ENCODE data around the gene PPOX. TPM values are rescaled to one million over a fixed set of nuclear protein-coding genes. Genes with fewer than 3 reads are reported as not detected.

Gene PPOX
- total RNA-seq, 1 donor from 2014 or later = 48.3 TPM

GRCh38 chr1:161172776-161173376 is 6.7 kb downstream of the PPOX start:
- Mint-ChIP-seq H3K4me3 (peak overlapping the region; percentile 72), H3K27ac (ENCODE audit: unreplicated experiment) (peak overlapping the region; percentile 12), H3K27me3 (ENCODE audit: low read depth) (no peaks in the 10 kb centered on the region), H3K9me3 (no peaks in the 10 kb centered on the region), H3K36me3 (ENCODE audit: low read depth) (peaks cover 3% of the 10 kb centered on the region), H3K4me1 (peaks cover 29% of the 10 kb centered on the region)
- TF ChIP-seq, protein P1, sequence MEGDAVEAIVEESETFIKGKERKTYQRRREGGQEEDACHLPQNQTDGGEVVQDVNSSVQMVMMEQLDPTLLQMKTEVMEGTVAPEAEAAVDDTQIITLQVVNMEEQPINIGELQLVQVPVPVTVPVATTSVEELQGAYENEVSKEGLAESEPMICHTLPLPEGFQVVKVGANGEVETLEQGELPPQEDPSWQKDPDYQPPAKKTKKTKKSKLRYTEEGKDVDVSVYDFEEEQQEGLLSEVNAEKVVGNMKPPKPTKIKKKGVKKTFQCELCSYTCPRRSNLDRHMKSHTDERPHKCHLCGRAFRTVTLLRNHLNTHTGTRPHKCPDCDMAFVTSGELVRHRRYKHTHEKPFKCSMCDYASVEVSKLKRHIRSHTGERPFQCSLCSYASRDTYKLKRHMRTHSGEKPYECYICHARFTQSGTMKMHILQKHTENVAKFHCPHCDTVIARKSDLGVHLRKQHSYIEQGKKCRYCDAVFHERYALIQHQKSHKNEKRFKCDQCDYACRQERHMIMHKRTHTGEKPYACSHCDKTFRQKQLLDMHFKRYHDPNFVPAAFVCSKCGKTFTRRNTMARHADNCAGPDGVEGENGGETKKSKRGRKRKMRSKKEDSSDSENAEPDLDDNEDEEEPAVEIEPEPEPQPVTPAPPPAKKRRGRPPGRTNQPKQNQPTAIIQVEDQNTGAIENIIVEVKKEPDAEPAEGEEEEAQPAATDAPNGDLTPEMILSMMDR (conservative IDR thresholded peaks at IDR 0.05) = no peak
- no peak for DNase-seq (ENCODE audit: low read depth, low spot score)

DNA sequence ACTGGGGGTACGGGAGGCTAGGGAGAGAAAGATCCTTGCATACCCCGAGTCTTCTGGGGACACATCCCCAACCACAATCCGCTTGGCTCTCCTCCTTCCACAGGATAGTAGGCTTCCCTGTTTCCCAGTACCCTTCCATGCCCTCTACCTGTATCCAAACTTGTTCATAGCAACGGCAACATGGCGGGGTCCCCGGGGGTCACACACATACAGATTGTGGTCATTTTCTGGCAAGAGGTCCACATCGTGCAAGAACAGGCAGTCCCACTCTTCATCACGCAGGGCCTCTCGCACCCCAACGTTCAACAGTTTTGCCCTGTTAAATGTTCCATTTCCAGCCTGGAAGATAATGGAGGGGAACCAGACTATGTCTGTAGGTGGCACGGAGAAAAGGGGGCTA is 7.5 kb downstream of the PPOX start:
- H3K36me3 Mint-ChIP-seq (ENCODE audit: low read depth) = peaks cover 3% of the 10 kb centered on the region
- DNase-seq (ENCODE audit: low read depth, low spot score) = no peak
- H3K27ac Mint-ChIP-seq (ENCODE audit: unreplicated experiment) = no peak overlapping the region
- H3K27me3 Mint-ChIP-seq (ENCODE audit: low read depth) = no peaks in the 10 kb centered on the region
- TF ChIP-seq, protein P1 (conservative IDR thresholded peaks at IDR 0.05) = no peak
- peaks cover 30% of the 10 kb centered on the region for H3K4me1 Mint-ChIP-seq
- H3K4me3 Mint-ChIP-seq = peak overlapping the region; percentile 72
- H3K9me3 Mint-ChIP-seq = no peaks in the 10 kb centered on the region

DNA sequence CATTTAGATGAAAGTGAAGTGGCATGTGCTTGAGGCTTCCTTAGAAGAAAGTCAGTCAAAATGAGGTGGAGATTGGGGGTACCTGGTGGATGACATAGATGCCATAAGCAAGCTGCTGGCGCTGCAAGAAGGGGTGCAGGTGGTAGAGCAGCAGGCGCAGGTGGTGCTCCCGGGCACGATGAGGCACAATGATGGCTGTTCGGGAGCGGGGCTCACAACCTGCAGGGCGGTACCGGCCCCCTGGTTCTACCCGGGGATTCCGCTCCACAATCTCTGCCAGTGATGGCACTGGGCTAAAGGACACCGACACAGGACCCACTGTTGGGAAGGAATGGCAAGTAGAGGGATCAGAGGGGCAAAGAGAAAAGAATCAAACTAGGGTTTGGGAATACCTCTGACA is 8.7 kb downstream of the PPOX start:
- no peaks in the 10 kb centered on the region for H3K27me3 Mint-ChIP-seq (ENCODE audit: low read depth)
- no peaks in the 10 kb centered on the region for H3K9me3 Mint-ChIP-seq
- DNase-seq (ENCODE audit: low read depth, low spot score) = no peak
- TF ChIP-seq, protein P1 (conservative IDR thresholded peaks at IDR 0.05) = no peak
- H3K4me3 Mint-ChIP-seq = peak overlapping the region; percentile 41
- H3K4me1 Mint-ChIP-seq = peaks cover 30% of the 10 kb centered on the region
- peaks cover 3% of the 10 kb centered on the region for H3K36me3 Mint-ChIP-seq (ENCODE audit: low read depth)
- H3K27ac Mint-ChIP-seq (ENCODE audit: unreplicated experiment) = no peak overlapping the region

DNA sequence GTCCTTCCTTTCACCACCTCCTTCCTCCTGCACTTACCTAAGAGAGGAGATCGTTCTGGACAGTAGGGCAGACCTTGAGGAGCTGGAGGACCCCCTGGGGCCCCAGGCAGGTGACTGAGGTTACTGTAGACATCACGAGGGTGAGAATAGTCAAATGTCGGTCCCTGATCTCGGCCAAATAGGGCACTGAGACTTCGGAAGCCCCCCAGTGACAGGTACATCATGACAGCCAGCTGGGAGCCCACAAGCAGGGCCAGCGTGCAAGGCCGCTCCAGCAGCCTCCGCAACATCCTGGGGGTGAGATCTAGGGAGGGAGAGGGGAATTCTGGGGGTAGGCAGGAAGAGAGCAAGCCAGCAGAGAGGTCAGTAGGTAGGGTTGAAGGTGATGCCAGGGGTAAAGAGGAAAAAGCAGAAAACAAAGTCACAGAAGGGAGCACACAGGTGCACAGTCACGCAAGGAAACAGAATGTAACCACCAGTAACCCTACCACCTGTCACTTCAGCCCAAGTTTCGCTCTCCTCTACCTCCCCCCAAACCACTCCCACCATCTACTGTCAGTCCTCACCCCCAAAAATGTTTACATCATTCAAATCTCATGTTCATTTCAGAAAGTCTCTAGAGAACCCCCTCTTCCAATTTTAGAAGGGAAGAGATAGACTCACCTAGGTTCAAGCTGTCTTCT is 9.7 kb downstream of the PPOX start:
- no peak for DNase-seq (ENCODE audit: low read depth, low spot score)
- peaks cover 30% of the 10 kb centered on the region for H3K4me1 Mint-ChIP-seq
- TF ChIP-seq, protein P1 (conservative IDR thresholded peaks at IDR 0.05) = no peak
- peak overlapping the region; percentile 100 for H3K4me3 Mint-ChIP-seq
- H3K9me3 Mint-ChIP-seq = no peaks in the 10 kb centered on the region
- H3K27me3 Mint-ChIP-seq (ENCODE audit: low read depth) = no peaks in the 10 kb centered on the region
- H3K27ac Mint-ChIP-seq (ENCODE audit: unreplicated experiment) = no peak overlapping the region
- H3K36me3 Mint-ChIP-seq (ENCODE audit: low read depth) = peaks cover 2% of the 10 kb centered on the region

- H3K36me3 Mint-ChIP-seq (ENCODE audit: low read depth) = no peaks in the 10 kb centered on the region
These were observed 10.4 kb downstream of the PPOX start for GRCh38 chr1:161176468-161177111.

More at GRCh38 chr1:161176468-161177111, 10.4 kb downstream of the PPOX start:
- peaks cover 30% of the 10 kb centered on the region for H3K4me1 Mint-ChIP-seq
- TF ChIP-seq, protein P1 (conservative IDR thresholded peaks at IDR 0.05) = no peak
- peak overlapping the region; percentile 100 for H3K4me3 Mint-ChIP-seq
- DNase-seq (ENCODE audit: low read depth, low spot score) = no peak
- H3K27me3 Mint-ChIP-seq (ENCODE audit: low read depth) = no peaks in the 10 kb centered on the region
- H3K9me3 Mint-ChIP-seq = no peaks in the 10 kb centered on the region
- H3K27ac Mint-ChIP-seq (ENCODE audit: unreplicated experiment) = peak overlapping the region; percentile 100
